ENCODE measurements around the gene FNDC7. TPM values are rescaled to one million over a fixed set of nuclear protein-coding genes. Genes with fewer than 3 reads are reported as not detected.

FNDC7 gene
- total RNA-seq, 1 donor from 2014 or later, result not detected

DNA sequence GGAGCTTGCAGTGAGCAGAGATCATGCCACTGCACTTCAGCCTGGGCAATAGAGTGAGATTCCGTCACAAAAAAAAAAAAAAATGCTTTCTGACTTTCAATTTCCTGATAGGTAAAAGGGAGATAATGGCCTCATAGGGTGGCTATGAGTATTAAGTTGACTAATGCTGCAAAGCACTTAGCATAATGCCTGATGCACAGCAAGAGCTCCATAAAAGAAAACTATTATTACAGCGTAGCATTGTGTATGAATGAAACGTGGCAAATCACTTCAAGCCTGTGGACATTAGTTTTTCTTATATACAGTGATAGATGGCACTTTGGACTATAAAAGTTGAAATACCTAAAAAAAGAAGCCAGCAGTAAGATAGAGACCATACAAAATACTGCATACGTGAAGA lies 16.8 kb downstream of the FNDC7 start:
- no peak for DNase-seq (ENCODE audit: extremely low spot score, unreplicated experiment)
- no peaks in the 10 kb centered on the region for H3K4me1 Mint-ChIP-seq (ENCODE audit: unreplicated experiment)
- H3K9me3 Mint-ChIP-seq (ENCODE audit: unreplicated experiment), result no peaks in the 10 kb centered on the region
- no peak overlapping the region for H3K27ac Mint-ChIP-seq (ENCODE audit: unreplicated experiment)
- H3K36me3 Mint-ChIP-seq (ENCODE audit: unreplicated experiment), result no peaks in the 10 kb centered on the region
- TF ChIP-seq CTCF (IDR thresholded peaks at IDR 0.05), result no peak
- peaks cover 9% of the 10 kb centered on the region for H3K27me3 Mint-ChIP-seq (ENCODE audit: unreplicated experiment)
- no peak overlapping the region for H3K4me3 Mint-ChIP-seq (ENCODE audit: unreplicated experiment)

DNA sequence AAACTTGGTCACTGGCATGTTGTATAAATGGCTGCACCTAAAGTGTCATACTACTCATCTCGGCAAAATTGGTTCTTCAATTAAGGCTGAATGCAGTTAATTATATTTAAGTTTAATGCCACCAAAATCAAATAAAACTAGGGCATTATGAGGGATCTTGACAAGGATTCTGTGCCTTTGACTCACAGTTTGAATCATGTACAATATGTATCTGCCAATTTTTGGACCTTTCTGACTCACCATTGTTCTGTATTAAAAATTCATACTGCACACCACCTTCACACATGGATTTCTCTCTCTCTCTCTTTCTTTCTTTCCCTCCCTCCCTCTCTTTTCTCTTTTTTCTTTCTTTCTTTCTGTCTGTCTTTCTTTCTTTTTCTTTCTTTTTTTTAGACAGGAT lies 19.7 kb downstream of the FNDC7 start:
- H3K9me3 Mint-ChIP-seq (ENCODE audit: unreplicated experiment), result no peaks in the 10 kb centered on the region
- DNase-seq (ENCODE audit: extremely low spot score, unreplicated experiment), result no peak
- H3K4me1 Mint-ChIP-seq (ENCODE audit: unreplicated experiment), result no peaks in the 10 kb centered on the region

DNA sequence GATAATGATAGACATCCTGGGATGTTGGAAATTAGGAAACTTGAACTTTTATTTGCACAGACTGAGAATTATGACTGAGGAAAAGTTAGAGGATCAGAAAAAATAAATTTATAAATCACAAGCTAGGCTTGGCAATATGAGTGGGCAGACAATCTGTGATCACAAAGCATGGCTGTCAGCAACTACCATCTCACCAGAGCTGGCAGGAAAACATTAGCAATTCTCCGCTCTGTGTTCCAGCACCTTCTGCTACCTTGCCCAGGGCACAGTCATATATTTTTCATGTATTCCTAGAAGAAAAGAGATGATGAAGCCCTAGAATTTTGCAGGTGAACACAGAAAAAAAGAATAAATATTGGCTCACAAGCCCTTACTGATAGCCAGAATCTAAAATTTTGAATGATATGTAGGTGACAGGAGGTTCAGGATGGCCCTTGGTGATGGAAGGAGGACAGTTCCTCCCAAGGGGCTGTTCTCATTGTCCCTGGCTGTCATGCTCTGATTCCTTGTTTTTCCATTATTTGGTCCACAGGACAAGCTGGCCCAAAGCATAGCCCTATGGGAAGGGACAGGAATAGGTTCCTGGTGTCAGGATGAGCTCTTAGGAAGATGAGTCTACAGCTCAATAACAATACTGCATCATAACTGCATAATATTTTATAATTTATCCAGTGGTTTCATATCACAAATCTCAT lies 21.6 kb downstream of the FNDC7 start:
- H3K27ac Mint-ChIP-seq (ENCODE audit: unreplicated experiment), result no peak overlapping the region

More for the DNA sequence above, 19.7 kb downstream of the FNDC7 start:
- Mint-ChIP-seq H3K27ac (ENCODE audit: unreplicated experiment) (no peak overlapping the region), H3K27me3 (ENCODE audit: unreplicated experiment) (peaks cover 24% of the 10 kb centered on the region), H3K36me3 (ENCODE audit: unreplicated experiment) (no peaks in the 10 kb centered on the region), H3K4me3 (ENCODE audit: unreplicated experiment) (no peak overlapping the region)
- no peak for TF ChIP-seq CTCF (IDR thresholded peaks at IDR 0.05)

DNA sequence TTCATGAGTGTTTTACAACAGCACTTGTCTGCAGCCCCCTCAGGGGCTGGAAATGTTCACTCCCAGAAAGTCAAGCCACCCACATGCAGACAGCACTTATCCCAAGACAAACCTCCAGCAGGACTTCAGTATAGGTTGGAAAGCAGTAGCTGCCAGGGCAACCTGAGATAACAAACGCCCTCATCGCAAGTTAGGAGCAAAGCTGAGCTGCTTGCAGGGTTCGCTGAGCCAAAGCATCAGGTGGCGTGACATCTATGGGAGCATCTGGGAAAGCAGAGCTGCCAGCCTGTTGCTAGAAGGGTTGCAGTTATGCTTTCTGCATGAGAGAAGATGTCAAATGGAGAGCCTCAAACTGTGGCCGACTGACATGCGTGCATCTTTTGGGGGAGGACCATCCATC lies 29.5 kb downstream of the FNDC7 start:
- Mint-ChIP-seq H3K9me3 (ENCODE audit: unreplicated experiment) (no peaks in the 10 kb centered on the region), H3K36me3 (ENCODE audit: unreplicated experiment) (no peaks in the 10 kb centered on the region), H3K27ac (ENCODE audit: unreplicated experiment) (no peak overlapping the region), H3K27me3 (ENCODE audit: unreplicated experiment) (peaks cover 11% of the 10 kb centered on the region), H3K4me3 (ENCODE audit: unreplicated experiment) (no peak overlapping the region), H3K4me1 (ENCODE audit: unreplicated experiment) (peaks cover 3% of the 10 kb centered on the region)
- no peak for DNase-seq (ENCODE audit: extremely low spot score, unreplicated experiment)
- no peak for TF ChIP-seq CTCF (IDR thresholded peaks at IDR 0.05)

More for the DNA sequence above, 21.6 kb downstream of the FNDC7 start:
- Mint-ChIP-seq H3K4me3 (ENCODE audit: unreplicated experiment) (no peak overlapping the region), H3K27me3 (ENCODE audit: unreplicated experiment) (peaks cover 26% of the 10 kb centered on the region), H3K4me1 (ENCODE audit: unreplicated experiment) (no peaks in the 10 kb centered on the region), H3K9me3 (ENCODE audit: unreplicated experiment) (no peaks in the 10 kb centered on the region), H3K36me3 (ENCODE audit: unreplicated experiment) (no peaks in the 10 kb centered on the region)
- DNase-seq (ENCODE audit: extremely low spot score, unreplicated experiment), result no peak
- TF ChIP-seq CTCF (IDR thresholded peaks at IDR 0.05), result no peak

GRCh38 chr1:108745980-108746381 lies 33.3 kb downstream of the FNDC7 start:
- H3K27me3 Mint-ChIP-seq (ENCODE audit: unreplicated experiment), result peaks cover 8% of the 10 kb centered on the region
- no peaks in the 10 kb centered on the region for H3K9me3 Mint-ChIP-seq (ENCODE audit: unreplicated experiment)
- H3K36me3 Mint-ChIP-seq (ENCODE audit: unreplicated experiment), result peaks cover 12% of the 10 kb centered on the region
- H3K4me1 Mint-ChIP-seq (ENCODE audit: unreplicated experiment), result peaks cover 19% of the 10 kb centered on the region
- H3K27ac Mint-ChIP-seq (ENCODE audit: unreplicated experiment), result peak overlapping the region; percentile 97
- peak overlapping the region; percentile 92 for H3K4me3 Mint-ChIP-seq (ENCODE audit: unreplicated experiment)
- DNase-seq (ENCODE audit: extremely low spot score, unreplicated experiment), result no peak
- no peak for TF ChIP-seq CTCF (IDR thresholded peaks at IDR 0.05)

Data from osteocyte (in vitro differentiated cells).